Spleen (tissue), 11 donors: ENCODE measurements around the gene GATD1. TPM values are rescaled to one million over a fixed set of nuclear protein-coding genes. Genes with fewer than 3 reads are reported as not detected.

Source experiments
- DNase-seq: peaks from one replicate; pipeline ENCODE4 v3.0.0-alpha.2; 2020
- H3K27ac ChIP-seq, 8 donors: fragments of 200-600 bp; sonication (generic) in 7 of 8; 1 replicate in 4 of 8; 2 replicates in 4 of 8; pipeline versions ENCODE4 v1.5.0 to v1.8.0; 2016 to 2021; ENCODE audit warnings: inconsistent platforms in 4 of 8, mild to moderate bottlenecking in 4 of 8, moderate library complexity in 1 of 8
- H3K27me3 ChIP-seq, 7 donors: fragments of 200-600 bp; sonication (generic) in 6 of 7; replicated peaks in 1 of 7; 1 replicate in 4 of 7; 2 replicates in 3 of 7; pipeline versions ENCODE4 v1.5.0 to v1.8.0; 2016 to 2021; ENCODE audit warnings: inconsistent platforms in 3 of 7, mild to moderate bottlenecking in 1 of 7
- H3K36me3 ChIP-seq, 6 donors: fragments of 200-600 bp; sonication (generic) in 5 of 6; 1 replicate in 4 of 6; 2 replicates in 2 of 6; pipeline versions ENCODE4 v1.5.0 to v1.8.0; 2016 to 2021; ENCODE audit warnings: inconsistent platforms in 2 of 6
- H3K4me1 ChIP-seq, 6 donors: fragments of 200-600 bp; sonication (generic) in 5 of 6; 1 replicate in 3 of 6; 2 replicates in 3 of 6; pipeline versions ENCODE4 v1.5.0 to v1.8.0; 2016 to 2021; ENCODE audit warnings: inconsistent platforms in 3 of 6
- H3K4me3 ChIP-seq, 8 donors: fragments of 200-600 bp; sonication (generic) in 7 of 8; 1 replicate in 4 of 8; 2 replicates in 4 of 8; pipeline versions ENCODE4 v1.5.0 to v1.8.0; 2016 to 2021; ENCODE audit warnings: inconsistent platforms in 4 of 8, mild to moderate bottlenecking in 4 of 8, moderate library complexity in 2 of 8
- H3K9me3 ChIP-seq, 8 donors: fragments of 200-600 bp; sonication (generic) in 7 of 8; 1 replicate in 4 of 8; 2 replicates in 4 of 8; pipeline versions ENCODE4 v1.5.0 to v1.8.0; 2016 to 2021; ENCODE audit warnings: inconsistent platforms in 4 of 8
- CTCF ChIP-seq, 11 experiments: fragments of 200-600 bp in 7 of 11; fragments of 450-650 bp in 4 of 11; sonication (generic) in 4 of 11; IDR thresholded peaks in 8 of 11; conservative IDR thresholded peaks in 3 of 11; 1 replicate in 7 of 11; 2 replicates in 4 of 11; pipeline versions ENCODE4 v1.4.0 to v1.8.0; 2016 to 2021; ENCODE audit warnings: antibody characterized with exemption in 11 of 11, inconsistent platforms in 4 of 11, mild to moderate bottlenecking in 1 of 11
- POLR2A ChIP-seq, 3 donors: fragments of 450-650 bp; IDR thresholded peaks; one replicate each; pipeline ENCODE4 v1.5.1; 2017; ENCODE audit warnings: antibody characterized with exemption in 3 of 3, mild to moderate bottlenecking in 1 of 3
- POLR2AphosphoS5 ChIP-seq, 3 donors: sonication (generic); formaldehyde crosslinking; IDR thresholded peaks; one replicate each; pipeline ENCODE4 v1.5.1; 2017; ENCODE audit warnings: antibody characterized with exemption in 3 of 3
- WGBS, 5 donors: extraction: QIAGEN DNeasy Blood & Tissue Kit in 3 of 5; methylation state at CpG; one replicate each; pipeline versions ENCODE4 v1.1.5 to v1.1.7; 2013 to 2018; 5-methylcytosine and 5-hydroxymethylcytosine counted together
- intact Hi-C: fragments of 100-400 bp; cut with DNase I; formaldehyde crosslinking; loops from one replicate; pipeline ENCODE4 v1.15.0; 2023; ENCODE audit warnings: low total_unique reads
- polyA plus RNA-seq, 3 donors: library from polyadenylated mRNA; stranded (reverse); fragments of 200-250 nt; gene quantifications; one replicate each; pipeline ENCODE4 v1.2.1, GENCODE V29; 2013
- total RNA-seq, 7 donors: library from RNA; depleted of rRNA in 3 of 7; stranded (reverse); fragments of >200 nt in 3 of 7; fragmentation: NEBNext Ultra II Directional in 4 of 7; extraction: Animal tissue kit (Norgen Biotek cat#: 25700) in 4 of 7; gene quantifications; one replicate each; pipeline versions ENCODE4 v1.1.0 to v1.2.1, GENCODE V29; 2016 to 2021
- donor health status: healthy with polysubstance abuse.
- donor health status: DM: no; HTN: no; CAD: no; lungs with moderate emphysema.
- donor health status: DM: no; HTN: no; CAD: no.
- donor health status: Bipolar disorder and iron deficiency.
- donor health status: healthy.
- donor health status: DM: no; HTN: no; CAD: no.
- donor health status: DM: yes; HTN: yes; CAD: no.

The GATD1 gene
- total and polyA plus RNA-seq, 10 donors, result 13.9 to 56.4 (median 35.9) TPM

- TF ChIP-seq POLR2AphosphoS5 (IDR thresholded peaks at IDR 0.05), result peak in 1 of 3 donors; percentile 41
- TF ChIP-seq CTCF (IDR thresholded peaks at IDR 0.05 in 8 of 11, conservative IDR thresholded peaks at IDR 0.05 in 3 of 11), result no peak
- peaks cover 4 to 34% (median 18%) of the 10 kb centered on the region in 6 donors for H3K4me1 ChIP-seq
- DNase-seq, result no peak
- H3K36me3 ChIP-seq, result peaks cover 0 to 4% (median 0%) of the 10 kb centered on the region in 6 donors
- H3K27ac ChIP-seq, result no peak overlapping the region
- WGBS, 5 donors, result 81 to 96% (median 84%) methylated on average over 16 to 36 of the region's 36 CpGs
- H3K9me3 ChIP-seq, result no peaks in the 10 kb centered on the region
- intact Hi-C loops, result no loop called here
- no peak overlapping the region for H3K4me3 ChIP-seq
- H3K27me3 ChIP-seq, result peaks cover 0 to under 1% (median 0%) of the 10 kb centered on the region in 7 donors
Measured at GRCh38 chr11:782264-783174, 5.2 kb upstream of the GATD1 start.

GRCh38 chr11:779955-780532 is 2.8 kb upstream of the GATD1 start:
- H3K4me3 ChIP-seq, result no peak overlapping the region
- no peaks in the 10 kb centered on the region for H3K27me3 ChIP-seq
- no peaks in the 10 kb centered on the region for H3K9me3 ChIP-seq
- peaks cover 14 to 52% (median 37%) of the 10 kb centered on the region in 6 donors for H3K4me1 ChIP-seq
- no peak for DNase-seq
- 92 to 98% (median 96%) methylated on average over 9 to 16 of the region's 16 CpGs for WGBS, 5 donors
- H3K27ac ChIP-seq, result no peak overlapping the region
- H3K36me3 ChIP-seq, result peaks cover 0 to 4% (median 0%) of the 10 kb centered on the region in 6 donors
- TF ChIP-seq CTCF (IDR thresholded peaks at IDR 0.05 in 8 of 11, conservative IDR thresholded peaks at IDR 0.05 in 3 of 11), result no peak
- TF ChIP-seq POLR2A (IDR thresholded peaks at IDR 0.05), result no peak
- no peak for TF ChIP-seq POLR2AphosphoS5 (IDR thresholded peaks at IDR 0.05)
- intact Hi-C loops, result no loop called here

DNA sequence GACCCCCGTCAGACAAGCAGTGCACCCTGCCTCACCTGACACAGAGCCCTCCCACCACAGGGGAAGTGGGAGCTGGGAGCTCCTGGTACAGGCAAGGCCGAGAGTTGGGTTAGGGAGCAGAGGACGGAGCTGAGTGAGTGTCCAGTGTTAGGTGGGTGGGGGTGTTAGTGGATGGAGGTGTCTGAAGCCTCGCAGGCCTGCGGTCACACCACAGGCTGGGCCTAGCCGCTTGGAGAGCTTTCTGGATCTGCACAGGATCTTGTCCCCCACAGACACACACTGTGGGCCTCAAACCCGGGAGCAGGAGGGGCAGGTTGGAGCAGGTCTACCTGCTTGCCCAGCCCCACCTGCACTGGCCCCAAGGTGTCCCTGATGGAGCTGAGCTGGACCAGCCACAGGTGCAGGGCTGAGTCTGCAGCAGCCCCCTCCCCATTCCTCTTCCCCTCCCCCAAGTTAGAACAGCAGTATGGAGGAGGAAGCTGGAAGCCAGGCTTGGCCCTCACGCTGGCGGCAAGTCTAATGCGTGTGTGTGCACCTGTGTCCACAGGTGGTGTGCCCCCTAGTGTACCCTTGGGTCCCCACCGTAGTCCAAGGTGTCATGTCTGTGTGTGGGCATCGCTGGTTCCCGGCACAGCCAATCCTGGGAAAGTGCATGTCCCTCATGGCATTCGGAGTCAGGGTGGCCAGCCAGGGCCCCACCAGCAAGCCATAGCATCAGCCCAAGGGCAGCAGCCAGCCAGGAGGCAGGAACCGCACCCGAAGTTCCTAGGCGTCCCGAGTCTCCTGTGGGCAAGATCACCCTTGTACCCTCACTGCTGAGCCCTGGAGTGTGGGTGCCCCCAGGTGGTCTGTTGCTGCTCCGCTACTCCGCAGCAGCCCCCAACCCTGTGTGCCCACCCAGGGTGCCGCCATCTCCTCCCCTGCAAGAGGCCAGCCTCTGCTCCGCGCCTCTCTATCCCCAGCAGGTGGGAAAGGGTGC is 2.0 kb upstream of the GATD1 start:
- peak; percentile 74 for DNase-seq
- WGBS, 5 donors, result 88 to 98% (median 93%) methylated on average over 14 to 23 of the region's 23 CpGs

More for the DNA sequence above, 2.0 kb upstream of the GATD1 start:
- intact Hi-C loops, result no loop called here
- Histone ChIP-seq H3K4me1 (peaks cover 14 to 60% (median 44%) of the 10 kb centered on the region in 6 donors), H3K36me3 (peaks cover 0 to 6% (median 0%) of the 10 kb centered on the region in 6 donors), H3K9me3 (no peaks in the 10 kb centered on the region), H3K27ac (no peak overlapping the region), H3K4me3 (no peak overlapping the region), H3K27me3 (no peaks in the 10 kb centered on the region)
- TF ChIP-seq POLR2AphosphoS5 (IDR thresholded peaks at IDR 0.05) (peak in 1 of 3 donors; percentile 3), POLR2A (IDR thresholded peaks at IDR 0.05) (no peak), CTCF (IDR thresholded peaks at IDR 0.05 in 8 of 11, conservative IDR thresholded peaks at IDR 0.05 in 3 of 11) (no peak)
